Left ventricle myocardium inferior (tissue), 1 donor: ENCODE results near the gene CDC42EP1. TPM values are rescaled to one million over a fixed set of nuclear protein-coding genes. Genes with fewer than 3 reads are reported as not detected.
"Not testable (repeated sequence)": the region's sequence is repeated elsewhere in the genome, so short reads cannot be mapped to it uniquely, and the experiment has no call there.

Source experiments
- DNase-seq: peaks from one replicate; pipeline ENCODE4 v3.0.0-alpha.2; 2020
- H3K27ac ChIP-seq: fragments of 200-600 bp; replicated peaks from 2 replicates; pipeline ENCODE4 v1.8.0; 2021
- H3K27me3 ChIP-seq: fragments of 200-600 bp; 2 replicates; pipeline ENCODE4 v1.8.0; 2021; ENCODE audit warnings: low read depth
- H3K36me3 ChIP-seq: fragments of 200-600 bp; 2 replicates; pipeline ENCODE4 v1.8.0; 2021
- H3K4me1 ChIP-seq: fragments of 200-600 bp; 2 replicates; pipeline ENCODE4 v1.8.0; 2021
- H3K4me3 ChIP-seq: fragments of 200-600 bp; 2 replicates; pipeline ENCODE4 v1.8.0; 2021; ENCODE audit warnings: mild to moderate bottlenecking, moderate library complexity
- H3K9me3 ChIP-seq: fragments of 200-600 bp; replicated peaks from 2 replicates; pipeline ENCODE4 v1.8.0; 2021
- CTCF ChIP-seq: fragments of 200-600 bp; IDR thresholded peaks from 2 replicates; pipeline ENCODE4 v1.8.0; 2021; ENCODE audit warnings: antibody characterized with exemption, mild to moderate bottlenecking, borderline replicate concordance
- intact Hi-C: fragments of 100-400 bp; cut with micrococcal nuclease; formaldehyde crosslinking; loops from one replicate; pipeline ENCODE4 v1.11.0; 2022
- total RNA-seq: library from RNA; stranded (reverse); fragmentation: NEBNext Ultra II Directional; extraction: Animal tissue kit (Norgen Biotek cat#: 25700); gene quantifications from one replicate; pipeline ENCODE4 v1.2.1, GENCODE V29; 2021
- donor health status: DM: no; HTN: yes; CAD: no; lungs with severe emphysema.

The CDC42EP1 gene
- total RNA-seq, 1 donor from 2014 or later: 17.7 TPM

DNA sequence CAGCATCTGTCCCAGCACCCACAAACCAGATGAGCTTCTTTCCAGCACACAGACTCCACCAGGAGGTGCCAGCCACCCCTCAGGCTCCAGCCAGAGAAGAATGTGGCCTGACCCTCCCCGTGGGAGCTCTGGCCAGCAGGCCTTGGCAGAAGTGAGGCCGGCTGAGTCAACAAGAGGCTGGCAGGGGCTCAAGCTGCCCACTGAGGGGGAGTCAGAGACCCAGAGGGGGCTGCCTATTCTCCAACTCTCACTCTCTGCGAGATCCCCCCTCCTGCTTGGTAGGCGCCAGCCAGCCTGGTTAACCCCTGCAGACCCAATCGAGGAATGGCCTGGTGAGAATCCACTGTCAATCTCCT is 10.6 kb upstream of the CDC42EP1 start:
- Histone ChIP-seq H3K36me3 (no peaks in the 10 kb centered on the region), H3K4me3 (no peak overlapping the region), H3K4me1 (peaks cover 86% of the 10 kb centered on the region), H3K27me3 (peaks cover 3% of the 10 kb centered on the region), H3K9me3 (no peaks in the 10 kb centered on the region), H3K27ac (peak overlapping the region; percentile 90)
- intact Hi-C loops: no loop called here
- peak; percentile 39 for TF ChIP-seq CTCF
- DNase-seq: no peak

- peaks cover 74% of the 10 kb centered on the region for H3K4me1 ChIP-seq
Observed at GRCh38 chr22:37550921-37551320, 9.4 kb upstream of the CDC42EP1 start.

GRCh38 chr22:37551981-37552380 is 8.3 kb upstream of the CDC42EP1 start:
- intact Hi-C loops: no loop called here
- TF ChIP-seq CTCF: no peak
- peak overlapping the region; percentile 90 for H3K27ac ChIP-seq
- H3K4me3 ChIP-seq: no peak overlapping the region
- peaks cover 72% of the 10 kb centered on the region for H3K4me1 ChIP-seq
- no peaks in the 10 kb centered on the region for H3K36me3 ChIP-seq
- H3K27me3 ChIP-seq: no peaks in the 10 kb centered on the region
- no peaks in the 10 kb centered on the region for H3K9me3 ChIP-seq
- DNase-seq: no peak

More at GRCh38 chr22:37550921-37551320, 9.4 kb upstream of the CDC42EP1 start:
- intact Hi-C loops, H3K36me3 ChIP-seq, DNase-seq, H3K9me3 ChIP-seq, H3K4me3 ChIP-seq, H3K27me3 ChIP-seq: not testable (repeated sequence)
- H3K27ac ChIP-seq: peak overlapping the region; percentile 90

- H3K27ac ChIP-seq: peak overlapping the region; percentile 90
Observed at GRCh38 chr22:37552524-37553163, 7.6 kb upstream of the CDC42EP1 start.

GRCh38 chr22:37553725-37554124 is 6.6 kb upstream of the CDC42EP1 start:
- Histone ChIP-seq H3K4me1 (peaks cover 73% of the 10 kb centered on the region), H3K27me3 (no peaks in the 10 kb centered on the region), H3K36me3 (no peaks in the 10 kb centered on the region), H3K27ac (peak overlapping the region; percentile 90), H3K9me3 (no peaks in the 10 kb centered on the region), H3K4me3 (no peak overlapping the region)
- intact Hi-C loops: no loop called here
- TF ChIP-seq CTCF: no peak
- no peak for DNase-seq

More at GRCh38 chr22:37552524-37553163, 7.6 kb upstream of the CDC42EP1 start:
- Histone ChIP-seq H3K4me3 (no peak overlapping the region), H3K36me3 (no peaks in the 10 kb centered on the region), H3K4me1 (peaks cover 72% of the 10 kb centered on the region), H3K27me3 (no peaks in the 10 kb centered on the region), H3K9me3 (no peaks in the 10 kb centered on the region)
- peak; percentile 71 for DNase-seq
- intact Hi-C loops: no loop called here
- TF ChIP-seq CTCF: no peak

DNA sequence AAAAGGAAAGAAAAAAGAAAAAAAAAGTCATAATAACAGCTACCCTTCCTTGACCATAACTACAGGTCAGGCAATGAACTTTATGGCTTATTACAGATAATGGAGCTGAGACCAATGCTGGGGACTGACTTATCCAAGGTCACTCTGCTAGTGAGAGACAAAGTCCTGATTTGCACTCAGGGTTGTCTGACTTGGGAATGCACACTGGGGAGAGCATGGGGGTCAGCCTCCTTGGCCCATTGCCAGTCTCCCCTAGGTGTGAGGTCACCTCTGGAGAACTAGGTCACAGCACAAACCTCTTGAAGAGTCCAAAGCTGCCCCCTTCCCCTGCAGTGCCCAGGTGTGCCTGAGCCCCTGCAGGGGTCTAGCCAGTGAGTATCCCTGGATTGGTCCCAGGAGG is 5.3 kb upstream of the CDC42EP1 start:
- Histone ChIP-seq H3K27ac (no peak overlapping the region), H3K4me3 (no peak overlapping the region), H3K36me3 (no peaks in the 10 kb centered on the region), H3K4me1 (peaks cover 73% of the 10 kb centered on the region), H3K27me3 (no peaks in the 10 kb centered on the region), H3K9me3 (no peaks in the 10 kb centered on the region)
- DNase-seq: no peak
- intact Hi-C loops: no loop called here
- TF ChIP-seq CTCF: no peak
